Progenitor cell of endocrine pancreas (in vitro differentiated cells): Measurements from ENCODE around the gene TTC28. TPM values are rescaled to one million over a fixed set of nuclear protein-coding genes. Genes with fewer than 3 reads are reported as not detected.

ENCODE experiments used
- DNase-seq: peaks from one replicate; pipeline ENCODE4 v3.0.0; 2021; ENCODE audit warnings: low spot score; ENCODE audit not compliant: unreplicated experiment
- H3K27ac Mint-ChIP-seq: 2 replicates; pipeline ENCODE4 v1.8.0; 2021; ENCODE audit warnings: mild to moderate bottlenecking, moderate library complexity, mixed read lengths
- H3K27me3 Mint-ChIP-seq: 2 replicates; pipeline ENCODE4 v1.8.0; 2021; ENCODE audit warnings: mixed read lengths
- H3K36me3 Mint-ChIP-seq: 2 replicates; pipeline ENCODE4 v1.8.0; 2022; ENCODE audit warnings: mixed read lengths; ENCODE audit not compliant: insufficient read depth
- H3K4me1 Mint-ChIP-seq: 2 replicates; pipeline ENCODE4 v1.8.0; 2021; ENCODE audit warnings: low read depth, mixed read lengths
- H3K4me3 Mint-ChIP-seq: 2 replicates; pipeline ENCODE4 v1.8.0; 2021; ENCODE audit warnings: low read depth, mild to moderate bottlenecking, moderate library complexity, mixed read lengths
- H3K9me3 Mint-ChIP-seq: 2 replicates; pipeline ENCODE4 v1.8.0; 2021; ENCODE audit warnings: low read depth, mixed read lengths
- CTCF ChIP-seq: fragments of 200-600 bp; sonication (generic); IDR thresholded peaks from one replicate; pipeline ENCODE4 v1.5.0; 2021; ENCODE audit warnings: antibody characterized with exemption, mild to moderate bottlenecking; ENCODE audit not compliant: unreplicated experiment
- total RNA-seq: library from RNA; stranded (reverse); gene quantifications from 2 replicates; pipeline ENCODE4 v1.2.1, GENCODE V29; 2021

TTC28 gene
- total RNA-seq, 1 donor from 2014 or later, result 35.2 TPM

- Mint-ChIP-seq H3K9me3 (peaks cover 8% of the 10 kb centered on the region), H3K4me3 (no peak overlapping the region), H3K36me3 (peaks cover 2% of the 10 kb centered on the region), H3K4me1 (peaks cover 7% of the 10 kb centered on the region), H3K27me3 (no peaks in the 10 kb centered on the region), H3K27ac (no peak overlapping the region)
- no peak for DNase-seq
- no peak for TF ChIP-seq CTCF
These were observed 274.1 kb downstream of the TTC28 start for GRCh38 chr22:28405588-28405987.

GRCh38 chr22:28402539-28402938 is 277.1 kb downstream of the TTC28 start:
- Mint-ChIP-seq H3K9me3 (peaks cover 8% of the 10 kb centered on the region), H3K4me1 (peaks cover 7% of the 10 kb centered on the region), H3K4me3 (no peak overlapping the region), H3K36me3 (peaks cover 2% of the 10 kb centered on the region), H3K27ac (no peak overlapping the region), H3K27me3 (no peaks in the 10 kb centered on the region)
- no peak for DNase-seq
- no peak for TF ChIP-seq CTCF

GRCh38 chr22:28402060-28402459 is 277.6 kb downstream of the TTC28 start:
- Mint-ChIP-seq H3K9me3 (peaks cover 8% of the 10 kb centered on the region), H3K36me3 (peaks cover 2% of the 10 kb centered on the region), H3K4me3 (no peak overlapping the region), H3K27ac (no peak overlapping the region), H3K4me1 (peaks cover 7% of the 10 kb centered on the region), H3K27me3 (no peaks in the 10 kb centered on the region)
- no peak for DNase-seq
- no peak for TF ChIP-seq CTCF

- TF ChIP-seq CTCF, result no peak
- Mint-ChIP-seq H3K36me3 (no peaks in the 10 kb centered on the region), H3K27ac (no peak overlapping the region), H3K27me3 (no peaks in the 10 kb centered on the region), H3K9me3 (no peaks in the 10 kb centered on the region), H3K4me1 (peaks cover 14% of the 10 kb centered on the region), H3K4me3 (no peak overlapping the region)
- DNase-seq, result no peak
These were observed 280.7 kb downstream of the TTC28 start for GRCh38 chr22:28398981-28399380.

- Mint-ChIP-seq H3K4me3 (no peak overlapping the region), H3K27ac (no peak overlapping the region), H3K4me1 (peaks cover 14% of the 10 kb centered on the region), H3K9me3 (no peaks in the 10 kb centered on the region), H3K36me3 (no peaks in the 10 kb centered on the region), H3K27me3 (no peaks in the 10 kb centered on the region)
- no peak for DNase-seq
- no peak for TF ChIP-seq CTCF
These were observed 281.3 kb downstream of the TTC28 start for GRCh38 chr22:28398355-28398754.
